Right lobe of liver (tissue), 4 donors: Measurements from ENCODE around the gene SFRP2.

Source experiments
- CTCF ChIP-seq, 4 donors: fragments of 200-600 bp in 3 of 4; fragments of 450-650 bp in 1 of 4; IDR thresholded peaks; one replicate each; pipeline versions ENCODE4 v1.5.1 to v1.8.0; 2016 to 2022; ENCODE audit warnings: antibody characterized with exemption in 4 of 4, mild to moderate bottlenecking in 2 of 4
- POLR2A ChIP-seq: fragments of 450-650 bp; IDR thresholded peaks from one replicate; pipeline ENCODE4 v1.6.1; 2017; ENCODE audit warnings: antibody characterized with exemption, mild to moderate bottlenecking
- donor health status: DM: no; HTN: no; CAD: no.
- donor health status: DM: no; HTN: no; CAD: no.
- donor health status: DM: no; HTN: yes; CAD: no.

DNA sequence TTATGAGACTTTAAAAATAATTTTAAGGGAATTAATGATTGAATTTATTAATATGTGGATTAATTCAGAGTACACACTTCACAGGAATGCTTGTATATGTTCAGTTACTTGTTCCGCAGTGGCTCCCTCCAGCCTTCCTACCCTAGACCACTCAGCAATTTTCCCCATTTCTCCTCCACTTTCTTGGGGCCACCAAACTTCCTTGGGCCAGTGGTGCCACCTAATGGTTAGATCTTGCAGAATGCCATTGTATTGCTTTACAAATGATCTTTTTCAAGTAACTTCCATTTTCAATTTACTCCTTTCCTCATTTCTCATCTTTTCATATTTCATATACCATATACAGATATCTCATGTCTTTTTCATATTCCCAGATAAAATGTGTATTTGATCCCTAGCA lies 25.5 kb downstream of the SFRP2 start:
- peak in 1 of 4 donors; percentile 21 for TF ChIP-seq CTCF (IDR thresholded peaks at IDR 0.05)
- TF ChIP-seq POLR2A = no peak
